ENCODE results near the gene DLGAP3.

The DLGAP3 gene

DNA sequence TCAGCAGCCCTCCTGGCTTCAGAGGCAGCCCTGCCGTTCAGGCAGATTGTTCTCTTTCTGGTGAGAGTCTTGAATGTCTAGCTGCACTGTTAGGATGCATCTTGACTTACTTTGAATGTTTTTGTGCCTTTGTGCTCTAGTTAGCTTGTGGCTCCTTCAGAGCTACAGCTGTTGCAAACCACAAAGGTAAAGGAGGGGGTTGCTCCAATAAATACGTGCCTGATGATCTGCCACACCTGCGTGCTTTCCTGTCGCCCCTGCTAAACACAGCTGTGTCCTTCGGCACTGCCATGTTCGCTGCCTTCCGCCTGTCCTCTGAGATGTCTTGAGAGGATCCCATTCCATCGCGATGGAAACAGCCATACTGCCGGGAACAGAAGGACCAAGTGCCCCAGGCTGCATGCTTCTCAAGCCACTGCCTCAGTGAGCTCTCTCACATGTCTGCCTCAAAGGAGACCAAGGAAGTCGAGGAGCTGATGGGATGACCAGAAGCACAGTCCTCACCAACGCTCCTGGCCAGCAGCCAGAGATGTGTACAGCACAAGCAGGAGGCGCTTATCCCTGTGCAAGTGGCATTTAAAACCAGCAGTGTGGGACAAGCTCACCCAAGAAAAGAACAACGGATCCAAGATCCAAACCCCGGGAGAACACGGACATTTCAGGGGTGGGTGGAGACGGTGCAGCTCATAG is 57.9 kb downstream of the DLGAP3 start:
- DNase-seq (ENCODE audit: low spot score): no peak
- in situ Hi-C loops (cut with MboI; ENCODE audit: low sequenced_read_pairs, unreplicated experiment): no loop called here
- TF ChIP-seq CTCF (IDR thresholded peaks at IDR 0.05; ENCODE audit: borderline replicate concordance, control extremely low read depth, extremely low read depth, insufficient read depth, missing control alignments): no peak

DNA sequence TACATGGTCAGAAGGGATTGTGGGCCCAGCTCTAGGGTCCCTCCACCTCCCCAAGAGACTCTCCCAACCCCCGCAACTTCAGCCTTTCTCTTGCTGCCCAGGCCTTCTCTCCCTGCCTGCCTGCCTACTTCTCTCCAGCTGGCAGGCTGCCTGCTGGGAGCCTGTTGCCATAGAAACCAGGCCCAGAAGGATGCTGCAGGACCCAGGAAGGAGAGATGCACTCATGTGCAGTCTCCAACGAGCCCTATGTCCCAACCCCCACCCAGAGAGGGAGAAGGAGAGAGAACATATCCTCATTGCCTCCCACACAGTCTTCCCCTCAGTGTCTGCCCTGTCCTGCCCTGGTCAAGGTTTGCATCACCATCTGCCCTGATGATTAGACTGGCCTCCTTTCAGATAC is 59.1 kb downstream of the DLGAP3 start:
- in situ Hi-C loops (cut with MboI; ENCODE audit: low sequenced_read_pairs, unreplicated experiment): no loop called here
- DNase-seq (ENCODE audit: low spot score): no peak
- no peak for TF ChIP-seq CTCF (IDR thresholded peaks at IDR 0.05; ENCODE audit: borderline replicate concordance, control extremely low read depth, extremely low read depth, insufficient read depth, missing control alignments)

DNA sequence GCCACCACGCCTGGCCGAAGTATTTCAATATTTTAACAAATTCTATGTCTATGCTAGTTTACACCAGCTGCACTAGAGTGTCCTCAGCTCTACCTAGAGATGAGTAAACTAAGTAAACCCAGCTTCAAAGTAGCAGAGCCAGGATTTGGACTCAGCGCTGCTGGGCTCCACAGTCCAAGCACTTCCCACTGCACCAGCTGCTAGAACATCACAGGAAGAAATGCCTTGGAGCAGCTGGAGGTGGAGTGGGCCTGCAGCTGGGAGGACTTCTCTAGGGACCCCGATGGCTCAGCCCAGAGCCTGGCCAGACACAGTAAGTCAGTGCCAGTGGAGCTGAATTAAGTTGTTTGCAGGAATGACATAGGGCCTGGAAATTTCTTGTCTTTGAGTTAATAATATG is 59.7 kb downstream of the DLGAP3 start:
- TF ChIP-seq CTCF (IDR thresholded peaks at IDR 0.05; ENCODE audit: borderline replicate concordance, control extremely low read depth, extremely low read depth, insufficient read depth, missing control alignments): no peak
- in situ Hi-C loops (cut with MboI; ENCODE audit: low sequenced_read_pairs, unreplicated experiment): no loop called here
- no peak for DNase-seq (ENCODE audit: low spot score)

- TF ChIP-seq CTCF (IDR thresholded peaks at IDR 0.05; ENCODE audit: borderline replicate concordance, control extremely low read depth, extremely low read depth, insufficient read depth, missing control alignments): no peak
- in situ Hi-C loops (cut with MboI; ENCODE audit: low sequenced_read_pairs, unreplicated experiment): no loop called here
- no peak for DNase-seq (ENCODE audit: low spot score)
Measured at GRCh38 chr1:34868230-34869049, 61.0 kb downstream of the DLGAP3 start.

DNA sequence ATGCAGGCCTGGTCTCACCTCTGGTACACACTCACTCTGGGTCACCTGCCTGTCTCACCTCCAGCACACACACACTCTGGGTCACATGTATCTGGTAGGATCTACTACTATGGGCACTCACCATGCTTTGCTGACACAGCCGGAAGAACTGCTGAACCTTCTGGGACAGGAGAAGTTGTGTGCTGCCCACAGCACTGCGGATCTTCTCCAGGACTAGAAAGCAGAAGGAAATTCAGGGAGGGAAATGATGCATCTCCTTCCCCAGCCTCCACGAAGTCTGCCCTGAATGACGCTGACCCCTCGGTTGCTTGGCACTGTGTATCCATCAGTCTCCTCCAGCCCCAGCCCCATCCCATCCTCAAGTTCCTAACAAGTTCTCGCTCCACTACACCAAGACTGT is 62.0 kb downstream of the DLGAP3 start:
- in situ Hi-C loops (cut with MboI; ENCODE audit: low sequenced_read_pairs, unreplicated experiment): no loop called here
- TF ChIP-seq CTCF (IDR thresholded peaks at IDR 0.05; ENCODE audit: borderline replicate concordance, control extremely low read depth, extremely low read depth, insufficient read depth, missing control alignments): no peak

GRCh38 chr1:34866762-34867109 is 62.7 kb downstream of the DLGAP3 start:
- in situ Hi-C loops (cut with MboI; ENCODE audit: low sequenced_read_pairs, unreplicated experiment): no loop called here
- TF ChIP-seq CTCF (IDR thresholded peaks at IDR 0.05; ENCODE audit: borderline replicate concordance, control extremely low read depth, extremely low read depth, insufficient read depth, missing control alignments): no peak
- no peak for DNase-seq (ENCODE audit: low spot score)

More for the DNA sequence above, 62.0 kb downstream of the DLGAP3 start:
- DNase-seq (ENCODE audit: low spot score): no peak
